Measurements from ENCODE around the gene DISP3. TPM values are rescaled to one million over a fixed set of nuclear protein-coding genes. Genes with fewer than 3 reads are reported as not detected.

Gene DISP3
- total and polyA plus RNA-seq, 2 experiments from 2014 or later: not detected

DNA sequence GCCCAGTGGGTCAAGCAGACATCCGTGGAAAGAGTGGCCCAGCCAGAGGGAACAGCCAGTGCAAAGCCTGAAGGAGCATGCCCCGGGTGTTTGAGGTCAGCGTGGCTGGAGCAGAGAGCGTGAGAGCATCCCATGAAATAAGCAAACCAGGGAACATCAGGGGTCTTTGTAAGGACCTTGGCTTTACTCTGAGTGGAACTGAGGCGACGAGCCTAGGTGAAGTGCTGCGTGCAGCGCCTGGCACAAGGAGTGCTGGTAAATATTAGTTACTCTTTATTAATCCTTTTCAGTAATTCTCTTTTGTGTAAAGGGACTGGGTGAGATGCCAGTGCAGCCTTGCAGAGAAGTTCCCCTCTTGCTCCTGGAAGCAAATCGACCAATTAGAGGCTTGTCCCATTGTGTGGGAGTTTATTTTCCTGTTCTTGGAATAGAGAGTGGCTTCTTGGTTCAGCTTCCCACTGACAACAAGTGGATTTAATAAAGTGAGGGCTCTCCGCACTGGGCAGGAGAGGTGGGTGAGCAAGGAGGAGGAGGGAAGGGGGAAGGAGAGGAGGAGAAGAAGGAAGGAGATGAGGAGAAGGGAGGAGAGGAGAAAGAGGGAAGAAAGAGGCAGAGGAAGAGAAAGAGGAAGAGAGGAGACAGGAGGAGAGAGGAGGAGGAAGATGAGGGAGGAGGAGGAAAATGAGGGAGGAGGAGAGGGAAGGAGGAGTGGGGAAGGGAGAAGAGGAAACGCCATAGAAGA is 37.6 kb upstream of the DISP3 start:
- Histone ChIP-seq H3K9me3 (ENCODE audit: low read depth) (no peaks in the 10 kb centered on the region), H3K36me3 (ENCODE audit: low read depth) (no peaks in the 10 kb centered on the region), H3K4me3 (no peak overlapping the region), H3K79me2 (ENCODE audit: insufficient read depth) (no peaks in the 10 kb centered on the region), H3K27me3 (replicated peaks; ENCODE audit: insufficient read depth) (peaks cover 12% of the 10 kb centered on the region; the same call in 1 of the 2 replicates), H3K4me2 (ENCODE audit: unreplicated experiment) (no peak overlapping the region), H2AFZ (no peak overlapping the region), H4K20me1 (ENCODE audit: insufficient read depth) (no peaks in the 10 kb centered on the region), H3K27ac (no peak overlapping the region), H3F3A (ENCODE audit: insufficient read depth) (no peaks in the 10 kb centered on the region), H3K4me1 (ENCODE audit: insufficient read depth) (no peaks in the 10 kb centered on the region), H3K9ac (no peak overlapping the region), H3K9me2 (ENCODE audit: insufficient read depth) (no peaks in the 10 kb centered on the region)
- 35 to 40% methylated on average over 11 of the region's 11 CpGs for WGBS, 2 experiments (ENCODE audit: low coverage in 1 of 2, low lambda C conversion rate in 2 of 2, missing lambda C conversion rate in 2 of 2)
- DNase-seq: no peak
- in situ Hi-C loops (cut with MboI): no loop called here
- no peak for TF ChIP-seq EZH2 (IDR thresholded peaks at IDR 0.05; ENCODE audit: insufficient read depth, poor library complexity, severe bottlenecking)
- TF ChIP-seq EZH2phosphoT487 (IDR thresholded peaks at IDR 0.05; ENCODE audit: insufficient read depth, low read depth): no peak

DNA sequence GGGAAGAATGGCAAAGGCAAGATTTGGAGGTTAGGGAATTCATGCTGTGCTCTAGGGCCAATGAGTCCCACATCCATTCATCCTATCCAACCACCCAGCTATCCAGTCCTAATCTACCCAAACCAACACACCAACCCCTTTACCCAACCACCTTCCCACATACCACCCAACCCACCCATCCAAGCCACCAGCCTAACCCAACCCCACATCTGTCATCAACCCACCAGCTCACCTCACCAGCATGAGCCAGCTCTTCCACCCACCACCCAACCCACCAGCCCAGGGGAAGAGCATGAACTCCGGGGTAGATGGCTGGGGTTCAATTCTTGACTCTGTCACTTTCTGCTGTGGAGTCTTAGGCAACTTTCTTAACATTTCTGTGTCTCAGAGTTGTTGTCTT is 35.9 kb upstream of the DISP3 start:
- Histone ChIP-seq H2AFZ (no peak overlapping the region), H3K4me1 (ENCODE audit: insufficient read depth) (no peaks in the 10 kb centered on the region), H3K9ac (no peak overlapping the region), H3K4me2 (ENCODE audit: unreplicated experiment) (no peak overlapping the region), H3K9me3 (ENCODE audit: low read depth) (no peaks in the 10 kb centered on the region), H3K4me3 (no peak overlapping the region), H3K36me3 (ENCODE audit: low read depth) (no peaks in the 10 kb centered on the region), H3K9me2 (ENCODE audit: insufficient read depth) (no peaks in the 10 kb centered on the region), H3K79me2 (ENCODE audit: insufficient read depth) (no peaks in the 10 kb centered on the region), H4K20me1 (ENCODE audit: insufficient read depth) (no peaks in the 10 kb centered on the region), H3K27ac (no peak overlapping the region), H3K27me3 (replicated peaks; ENCODE audit: insufficient read depth) (peaks cover 12% of the 10 kb centered on the region; the same call in 1 of the 2 replicates), H3F3A (ENCODE audit: insufficient read depth) (no peaks in the 10 kb centered on the region)
- no peak for TF ChIP-seq EZH2 (IDR thresholded peaks at IDR 0.05; ENCODE audit: insufficient read depth, poor library complexity, severe bottlenecking)
- TF ChIP-seq EZH2phosphoT487 (IDR thresholded peaks at IDR 0.05; ENCODE audit: insufficient read depth, low read depth): no peak
- no peak for DNase-seq
- in situ Hi-C loops (cut with MboI): no loop called here
- WGBS, 2 experiments (ENCODE audit: low coverage in 1 of 2, low lambda C conversion rate in 2 of 2, missing lambda C conversion rate in 2 of 2): 7 to 21% methylated on average over 1 of the region's 1 CpG

DNA sequence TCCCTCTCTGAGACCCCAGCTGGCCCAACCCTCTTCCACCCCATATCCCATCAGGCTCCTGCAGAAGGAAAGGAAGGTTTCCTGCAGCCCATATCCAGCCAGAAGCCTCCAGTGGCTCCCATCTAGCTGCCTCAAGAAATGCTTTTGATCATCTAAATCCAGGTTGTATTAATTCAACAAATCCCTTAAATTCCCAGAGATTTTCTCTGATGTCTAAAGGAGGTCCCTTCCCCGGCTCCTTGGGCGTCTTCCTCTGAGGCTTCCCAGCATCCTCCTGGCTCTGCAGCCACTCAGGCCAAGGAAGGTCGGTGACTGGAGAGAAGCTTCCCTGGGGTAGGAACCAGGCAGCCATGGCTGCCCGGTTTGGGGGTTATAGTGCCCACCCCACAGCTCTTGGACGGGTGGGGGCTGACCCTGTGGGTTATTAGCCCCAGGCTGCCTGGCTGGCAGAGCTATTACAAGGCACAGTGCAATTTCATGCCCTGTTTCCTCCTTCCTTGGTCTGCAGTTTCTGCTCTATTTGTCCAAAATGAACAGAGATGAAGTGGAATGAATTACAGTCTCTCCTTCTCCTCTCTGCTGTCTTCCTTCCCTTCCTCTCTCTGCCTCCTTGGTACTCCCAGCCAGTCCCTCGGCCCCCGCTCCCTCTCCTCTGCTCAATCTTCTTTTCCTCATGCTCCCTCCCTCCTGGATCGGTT is 34.8 kb upstream of the DISP3 start:
- in situ Hi-C loops (cut with MboI): no loop called here
- Histone ChIP-seq H3K79me2 (ENCODE audit: insufficient read depth) (no peaks in the 10 kb centered on the region), H3K4me1 (ENCODE audit: insufficient read depth) (no peaks in the 10 kb centered on the region), H3K4me2 (ENCODE audit: unreplicated experiment) (no peak overlapping the region), H3K36me3 (ENCODE audit: low read depth) (no peaks in the 10 kb centered on the region), H3K4me3 (no peak overlapping the region), H3K27ac (no peak overlapping the region), H3K27me3 (replicated peaks; ENCODE audit: insufficient read depth) (peaks cover 12% of the 10 kb centered on the region; the same call in 1 of the 2 replicates), H3F3A (ENCODE audit: insufficient read depth) (no peaks in the 10 kb centered on the region), H2AFZ (no peak overlapping the region), H3K9me2 (ENCODE audit: insufficient read depth) (no peaks in the 10 kb centered on the region), H4K20me1 (ENCODE audit: insufficient read depth) (no peaks in the 10 kb centered on the region), H3K9ac (no peak overlapping the region), H3K9me3 (ENCODE audit: low read depth) (no peaks in the 10 kb centered on the region)
- WGBS, 2 experiments (ENCODE audit: low coverage in 1 of 2, low lambda C conversion rate in 2 of 2, missing lambda C conversion rate in 2 of 2): 27 to 28% methylated on average over 8 of the region's 8 CpGs
- no peak for DNase-seq
- TF ChIP-seq EZH2 (IDR thresholded peaks at IDR 0.05; ENCODE audit: insufficient read depth, poor library complexity, severe bottlenecking) (no peak), EZH2phosphoT487 (IDR thresholded peaks at IDR 0.05; ENCODE audit: insufficient read depth, low read depth) (no peak)

DNA sequence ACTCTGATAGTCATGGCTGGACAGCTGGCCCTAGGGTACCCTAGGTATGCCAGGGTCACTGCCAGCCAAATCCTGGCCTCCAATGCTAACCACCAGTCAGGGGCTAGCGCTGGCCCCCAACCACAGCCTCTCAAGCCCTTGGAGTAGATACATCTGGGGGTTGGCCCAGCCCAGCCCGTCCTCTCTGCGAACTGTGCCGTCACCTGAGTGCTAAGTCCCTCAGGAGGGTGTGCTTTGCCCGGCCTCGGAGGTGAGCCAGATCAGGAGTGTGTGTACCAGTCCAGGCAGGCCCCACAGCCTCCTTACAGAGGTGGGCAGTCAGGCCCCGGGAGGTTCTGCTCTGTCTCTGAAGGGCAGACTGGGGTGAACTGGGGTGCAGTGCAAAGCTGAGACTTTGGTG is 34.0 kb upstream of the DISP3 start:
- H3K27me3 ChIP-seq (replicated peaks; ENCODE audit: insufficient read depth): peaks cover 12% of the 10 kb centered on the region; the same call in 1 of the 2 replicates
- no peak overlapping the region for H3K27ac ChIP-seq
- WGBS, 2 experiments (ENCODE audit: low coverage in 1 of 2, low lambda C conversion rate in 2 of 2, missing lambda C conversion rate in 2 of 2): 42 to 43% methylated on average over 7 of the region's 7 CpGs
- TF ChIP-seq EZH2 (IDR thresholded peaks at IDR 0.05; ENCODE audit: insufficient read depth, poor library complexity, severe bottlenecking) (no peak), EZH2phosphoT487 (IDR thresholded peaks at IDR 0.05; ENCODE audit: insufficient read depth, low read depth) (no peak)
- H3K4me3 ChIP-seq: no peak overlapping the region
- no peak for DNase-seq
- H3K4me1 ChIP-seq (ENCODE audit: insufficient read depth): no peaks in the 10 kb centered on the region
- H3K79me2 ChIP-seq (ENCODE audit: insufficient read depth): no peaks in the 10 kb centered on the region
- no peak overlapping the region for H3K4me2 ChIP-seq (ENCODE audit: unreplicated experiment)
- no peaks in the 10 kb centered on the region for H3K9me3 ChIP-seq (ENCODE audit: low read depth)
- in situ Hi-C loops (cut with MboI): no loop called here
- no peak overlapping the region for H3K9ac ChIP-seq
- H2AFZ ChIP-seq: no peak overlapping the region
- no peaks in the 10 kb centered on the region for H3F3A ChIP-seq (ENCODE audit: insufficient read depth)
- no peaks in the 10 kb centered on the region for H3K36me3 ChIP-seq (ENCODE audit: low read depth)
- H3K9me2 ChIP-seq (ENCODE audit: insufficient read depth): no peaks in the 10 kb centered on the region
- no peaks in the 10 kb centered on the region for H4K20me1 ChIP-seq (ENCODE audit: insufficient read depth)

All from GM23248 (cell line).